Measurements from ENCODE around the gene CPLANE2. TPM values are rescaled to one million over a fixed set of nuclear protein-coding genes. Genes with fewer than 3 reads are reported as not detected.

CPLANE2 gene
- total RNA-seq, 1 experiment from 2014 or later, result 5.5 TPM

DNA sequence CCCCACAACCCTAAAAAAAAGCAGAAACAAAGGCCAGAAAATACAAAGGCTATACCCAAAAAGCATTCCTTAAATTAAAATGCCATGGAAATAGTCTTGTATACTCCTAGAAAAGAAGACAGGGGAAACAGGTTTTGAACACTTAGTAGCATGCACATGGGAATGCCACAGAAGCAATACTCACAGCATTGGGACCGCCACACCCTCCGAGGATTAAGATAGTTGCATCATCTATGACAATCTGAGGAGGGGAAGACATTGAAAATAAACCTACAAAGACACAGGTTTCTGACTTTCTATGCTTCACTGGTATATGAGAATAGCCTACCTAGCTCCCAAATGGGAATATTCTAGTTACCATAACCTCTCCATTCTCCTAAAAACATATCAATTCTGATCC lies 15.9 kb upstream of the CPLANE2 start:
- H3K27me3 ChIP-seq (replicated peaks; ENCODE audit: insufficient read depth, low read depth, low read length, poor library complexity), result no peaks in the 10 kb centered on the region
- intact Hi-C loops (cut with micrococcal nuclease; ENCODE audit: unreplicated experiment), result no loop called here
- no peaks in the 10 kb centered on the region for H3K9me3 ChIP-seq (ENCODE audit: low read depth, low read length, poor library complexity, severe bottlenecking)
- TF ChIP-seq EZH2 (IDR thresholded peaks at IDR 0.05; ENCODE audit: borderline replicate concordance, low read depth, low read length, poor library complexity, severe bottlenecking) (no peak), CTCF (conservative IDR thresholded peaks at IDR 0.05; ENCODE audit: low read depth, low read length) (no peak)
- H3K4me1 ChIP-seq (ENCODE audit: insufficient read depth, low read length, poor library complexity, severe bottlenecking), result peaks cover 35% of the 10 kb centered on the region
- POLR2A ChIA-PET (ENCODE audit: low non-redundant PET), result no interaction called here
- DNase-seq (ENCODE audit: low spot score), result no peak
- no peak overlapping the region for H3K27ac ChIP-seq (ENCODE audit: low read depth, low read length, poor library complexity, severe bottlenecking)
- no peak overlapping the region for H3K4me3 ChIP-seq (ENCODE audit: low read depth, low read length, poor library complexity, severe bottlenecking)
- CTCF ChIA-PET, result no interaction called here
- H3K36me3 ChIP-seq (ENCODE audit: insufficient read depth, low read length, poor library complexity, severe bottlenecking), result peaks cover 19% of the 10 kb centered on the region
- no TSS peak for BruUV-seq (replicated peaks)

DNA sequence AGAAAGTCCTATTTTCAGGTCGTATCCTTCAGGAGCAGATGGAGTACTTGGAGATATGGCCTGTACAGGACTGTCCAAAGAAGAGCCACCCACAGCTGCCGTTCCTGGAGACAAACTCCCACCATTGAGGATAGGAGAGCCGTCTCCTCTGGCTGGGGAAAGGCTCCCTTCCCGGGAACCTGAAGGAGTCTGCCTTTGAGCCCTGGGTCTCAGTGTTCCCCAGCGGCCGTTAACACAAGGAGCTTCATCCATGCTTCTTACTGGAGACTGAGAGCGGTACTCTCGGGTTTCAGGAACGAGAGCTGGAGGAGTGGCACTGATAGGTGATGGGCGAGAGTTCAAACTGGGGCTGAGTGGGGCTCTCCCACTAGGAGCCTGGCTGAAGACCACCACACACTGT lies 14.4 kb upstream of the CPLANE2 start:
- Histone ChIP-seq H3K36me3 (ENCODE audit: insufficient read depth, low read length, poor library complexity, severe bottlenecking) (peaks cover 19% of the 10 kb centered on the region), H3K4me3 (ENCODE audit: low read depth, low read length, poor library complexity, severe bottlenecking) (no peak overlapping the region), H3K4me1 (ENCODE audit: insufficient read depth, low read length, poor library complexity, severe bottlenecking) (peaks cover 41% of the 10 kb centered on the region), H3K27ac (ENCODE audit: low read depth, low read length, poor library complexity, severe bottlenecking) (no peak overlapping the region), H3K9me3 (ENCODE audit: low read depth, low read length, poor library complexity, severe bottlenecking) (no peaks in the 10 kb centered on the region), H3K27me3 (replicated peaks; ENCODE audit: insufficient read depth, low read depth, low read length, poor library complexity) (no peaks in the 10 kb centered on the region)
- ChIA-PET CTCF (no interaction called here), POLR2A (ENCODE audit: low non-redundant PET) (no interaction called here)
- intact Hi-C loops (cut with micrococcal nuclease; ENCODE audit: unreplicated experiment), result no loop called here
- no TSS peak for BruUV-seq (replicated peaks)
- DNase-seq (ENCODE audit: low spot score), result no peak
- TF ChIP-seq CTCF (conservative IDR thresholded peaks at IDR 0.05; ENCODE audit: low read depth, low read length), result no peak
- no peak for TF ChIP-seq EZH2 (IDR thresholded peaks at IDR 0.05; ENCODE audit: borderline replicate concordance, low read depth, low read length, poor library complexity, severe bottlenecking)

DNA sequence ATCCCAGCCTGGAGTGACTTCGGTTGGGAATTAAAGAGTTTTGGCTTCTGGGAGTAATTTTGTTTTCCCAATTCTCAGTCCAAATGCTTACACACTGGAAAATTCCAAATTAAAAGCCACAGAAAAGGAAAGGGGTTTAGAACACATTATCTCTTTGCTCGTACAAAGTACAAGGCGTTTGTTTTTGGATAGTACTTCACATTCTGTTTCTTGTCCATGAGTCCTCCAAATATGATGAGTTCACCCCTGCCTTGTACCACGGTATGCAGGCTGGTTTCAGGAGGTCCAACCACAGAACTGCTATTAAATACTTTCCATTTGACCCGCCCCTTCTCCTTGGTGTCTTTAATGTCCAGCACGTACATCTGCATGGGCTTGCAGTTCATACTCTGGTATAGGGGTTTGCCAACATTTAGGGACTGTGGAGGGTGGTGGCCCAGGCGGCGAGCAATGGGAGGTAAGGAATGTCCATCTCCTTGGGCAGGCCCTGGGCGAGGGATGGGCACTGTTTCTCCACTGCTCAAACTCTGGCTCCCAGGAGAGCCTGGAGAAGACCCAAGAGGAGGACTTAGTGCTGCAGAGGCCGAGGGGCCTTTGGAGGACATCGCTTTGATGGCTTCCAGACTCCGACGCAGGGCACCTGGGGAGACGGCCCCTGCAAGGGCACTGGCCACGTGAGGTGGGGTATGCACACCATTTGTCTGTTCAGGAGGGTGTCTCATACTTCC lies 13.7 kb upstream of the CPLANE2 start:
- peaks cover 41% of the 10 kb centered on the region for H3K4me1 ChIP-seq (ENCODE audit: insufficient read depth, low read length, poor library complexity, severe bottlenecking)
- intact Hi-C loops (cut with micrococcal nuclease; ENCODE audit: unreplicated experiment), result no loop called here
- H3K27me3 ChIP-seq (replicated peaks; ENCODE audit: insufficient read depth, low read depth, low read length, poor library complexity), result no peaks in the 10 kb centered on the region
- H3K27ac ChIP-seq (ENCODE audit: low read depth, low read length, poor library complexity, severe bottlenecking), result no peak overlapping the region
- H3K36me3 ChIP-seq (ENCODE audit: insufficient read depth, low read length, poor library complexity, severe bottlenecking), result peaks cover 18% of the 10 kb centered on the region
- BruUV-seq (replicated peaks), result TSS peak; percentile 18
- POLR2A ChIA-PET (ENCODE audit: low non-redundant PET), result no interaction called here
- H3K9me3 ChIP-seq (ENCODE audit: low read depth, low read length, poor library complexity, severe bottlenecking), result no peaks in the 10 kb centered on the region
- no peak overlapping the region for H3K4me3 ChIP-seq (ENCODE audit: low read depth, low read length, poor library complexity, severe bottlenecking)
- DNase-seq (ENCODE audit: low spot score), result no peak
- CTCF ChIA-PET, result no interaction called here
- TF ChIP-seq EZH2 (IDR thresholded peaks at IDR 0.05; ENCODE audit: borderline replicate concordance, low read depth, low read length, poor library complexity, severe bottlenecking) (no peak), CTCF (conservative IDR thresholded peaks at IDR 0.05; ENCODE audit: low read depth, low read length) (no peak)

All from A673 (cell line).